Esophagus (tissue), 2 donors: ENCODE results near the gene WDHD1. TPM values are rescaled to one million over a fixed set of nuclear protein-coding genes. Genes with fewer than 3 reads are reported as not detected.
"Not testable (repeated sequence)": the region's sequence is repeated elsewhere in the genome, so short reads cannot be mapped to it uniquely, and the experiment has no call there.

Experiments
- H3K27ac ChIP-seq, 2 donors: one replicate each; pipeline ENCODE4 v1.5.1; 2013; ENCODE audit warnings: low read depth in 2 of 2, mild to moderate bottlenecking in 2 of 2, inconsistent platforms in 1 of 2, low read length in 1 of 2, moderate library complexity in 1 of 2
- H3K27me3 ChIP-seq, 2 donors: one replicate each; pipeline ENCODE4 v1.6.1; 2013; ENCODE audit warnings: low read length in 2 of 2, control low read depth in 1 of 2, mild to moderate bottlenecking in 1 of 2; ENCODE audit not compliant: insufficient read depth in 2 of 2, control insufficient read depth in 1 of 2
- H3K36me3 ChIP-seq, 2 donors: one replicate each; pipeline ENCODE4 v1.6.1; 2013; ENCODE audit warnings: low read length in 1 of 2; ENCODE audit not compliant: control insufficient read depth in 2 of 2, insufficient read depth in 2 of 2
- H3K4me1 ChIP-seq, 2 donors: one replicate each; pipeline ENCODE4 v1.6.1; 2013; ENCODE audit warnings: low read length in 1 of 2; ENCODE audit not compliant: control insufficient read depth in 2 of 2, insufficient read depth in 2 of 2
- H3K4me3 ChIP-seq, 2 donors: one replicate each; pipeline ENCODE4 v1.5.1; 2013; ENCODE audit warnings: low read length in 2 of 2, mild to moderate bottlenecking in 2 of 2, low read depth in 1 of 2, moderate library complexity in 1 of 2
- H3K9me3 ChIP-seq, 2 donors: one replicate each; pipeline ENCODE4 v1.6.1; 2013; ENCODE audit warnings: mild to moderate bottlenecking in 2 of 2, low read depth in 1 of 2, low read length in 1 of 2, moderate library complexity in 1 of 2; ENCODE audit not compliant: control insufficient read depth in 2 of 2, insufficient read depth in 1 of 2
- WGBS, 2 donors: extraction: QIAGEN DNeasy Blood & Tissue Kit; methylation state at CpG; one replicate each; pipeline ENCODE4 v1.1.7; 2013; 5-methylcytosine and 5-hydroxymethylcytosine counted together
- polyA plus RNA-seq, 2 donors: library from polyadenylated mRNA; stranded (reverse); fragments of 200-250 nt; gene quantifications; one replicate each; pipeline ENCODE4 v1.2.3, GENCODE V29; 2013
- donor health status: healthy with polysubstance abuse.
- donor health status: Bipolar disorder and iron deficiency.

Gene WDHD1
- polyA plus RNA-seq, 2 donors = 2.2 to 2.5 TPM

DNA sequence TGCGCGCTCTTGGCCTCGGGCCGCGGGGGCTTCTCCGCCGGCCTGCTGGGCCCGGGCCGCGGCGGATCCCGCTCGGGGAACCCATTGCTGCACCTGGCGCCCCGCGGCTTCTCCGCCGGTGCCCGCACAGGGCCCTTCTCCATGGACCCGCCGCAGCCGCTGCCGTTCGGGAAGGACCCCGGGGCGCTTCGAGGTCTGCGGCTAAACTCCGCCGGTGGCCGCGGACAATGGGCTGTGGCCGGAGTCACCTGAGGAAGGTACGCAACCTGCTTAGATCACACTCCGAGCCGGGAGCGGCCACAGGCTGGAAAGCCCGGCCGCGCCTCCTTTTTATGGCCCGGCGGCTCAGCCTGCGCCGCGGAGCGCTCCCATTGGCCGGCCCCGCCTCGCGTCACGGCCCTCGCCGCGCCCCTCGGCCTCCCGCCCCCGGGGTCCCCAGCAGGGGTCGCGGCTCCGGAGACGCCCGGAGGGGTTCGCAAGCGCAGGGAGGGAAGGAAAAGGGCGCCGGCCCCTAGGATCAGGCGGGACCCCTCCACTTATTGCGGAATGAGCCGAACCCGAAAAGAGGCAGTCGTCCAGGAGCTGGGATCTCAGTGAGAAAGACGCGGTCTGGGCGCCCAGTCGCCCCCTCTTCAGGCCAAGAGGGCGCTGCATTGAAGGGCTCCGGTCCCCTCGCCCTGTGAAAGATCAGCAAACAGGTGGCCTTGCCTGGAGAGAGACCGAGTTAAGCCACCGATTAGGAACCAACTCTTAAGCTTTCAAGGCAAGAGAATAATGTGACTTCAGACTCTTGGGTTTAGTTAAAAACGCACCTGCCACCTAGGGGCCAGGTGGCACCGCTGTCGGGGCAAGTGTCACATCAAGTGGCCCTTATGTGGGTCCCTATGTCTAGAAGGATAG is 124.1 kb downstream of the WDHD1 start, which contains the start of gene GCH1:
TSS of gene GCH1 (minus strand) at position 306 of the 900 bp plus-strand sequence. CDS start at position 143, 163 bp downstream.
- Histone ChIP-seq H3K27ac (peak within 1 kb of the TSS; percentile 88 to 91), H3K36me3 (no peaks in the 10 kb centered on the region), H3K4me3 (peak within 1 kb of the TSS; percentile 92 to 93), H3K9me3 (no peaks in the 10 kb centered on the region), H3K4me1 (no peaks in the 10 kb centered on the region), H3K27me3 (no peaks in the 10 kb centered on the region)
- 1% methylated on average over 59 to 83 of the region's 83 CpGs for WGBS, 2 donors

DNA sequence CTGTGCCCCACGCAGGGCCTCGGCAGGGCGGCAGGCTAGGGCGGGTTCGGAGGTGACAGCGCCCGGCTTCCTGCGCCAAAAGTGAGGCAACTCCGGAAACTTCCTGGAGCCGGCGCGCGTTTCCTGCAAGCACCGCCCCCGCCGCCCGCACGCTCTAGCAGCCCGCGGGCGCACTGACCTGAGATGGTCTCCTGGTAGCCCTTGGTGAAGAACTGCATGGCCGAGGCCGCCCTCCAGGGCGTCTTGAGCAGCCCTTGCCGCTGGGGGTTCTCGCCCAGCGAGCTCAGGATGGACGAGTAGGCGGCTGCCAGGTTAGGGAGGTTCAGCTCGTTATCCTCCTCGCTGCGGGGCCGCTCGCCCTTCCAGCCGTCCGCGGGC is 124.8 kb downstream of the WDHD1 start:
- 0 to 1% methylated on average over 34 to 37 of the region's 37 CpGs for WGBS, 2 donors
- H3K27ac ChIP-seq = peak overlapping the region; percentile 88 to 91
- H3K4me3 ChIP-seq = peak overlapping the region; percentile 92 to 93
- H3K9me3 ChIP-seq = no peaks in the 10 kb centered on the region
- H3K27me3 ChIP-seq = no peaks in the 10 kb centered on the region
- H3K36me3 ChIP-seq = no peaks in the 10 kb centered on the region
- H3K4me1 ChIP-seq = no peaks in the 10 kb centered on the region

GRCh38 chr14:54901380-54902142 is 125.3 kb downstream of the WDHD1 start:
- WGBS, 2 donors = 1% methylated on average over 42 of the region's 42 CpGs
- H3K4me1 ChIP-seq = no peaks in the 10 kb centered on the region

DNA sequence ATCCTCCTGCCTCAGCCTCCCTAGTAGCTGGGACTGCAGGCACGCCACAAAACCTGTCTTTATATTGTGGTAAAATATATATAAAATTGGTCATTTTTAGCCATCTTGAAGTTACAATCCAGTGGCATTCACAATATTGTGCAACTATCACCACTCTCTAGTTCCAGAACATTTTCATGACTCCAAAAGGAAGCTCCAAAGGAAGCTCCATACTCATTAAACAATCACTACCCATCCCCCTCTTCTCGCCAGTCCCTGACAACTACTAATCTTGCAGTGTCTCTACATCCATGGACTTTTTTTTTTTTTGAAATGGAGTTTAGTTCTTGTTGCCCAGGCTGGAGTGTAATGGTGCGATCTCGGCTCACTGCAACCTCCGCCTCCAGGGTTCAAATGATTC is 127.3 kb downstream of the WDHD1 start:
- Histone ChIP-seq H3K4me1 (no peaks in the 10 kb centered on the region), H3K4me3 (no peak overlapping the region), H3K27ac (no peak overlapping the region), H3K36me3 (no peaks in the 10 kb centered on the region), H3K27me3 (no peaks in the 10 kb centered on the region), H3K9me3 (no peaks in the 10 kb centered on the region)
- WGBS, 2 donors = 94 to 96% methylated on average over 5 of the region's 5 CpGs

More at GRCh38 chr14:54901380-54902142, 125.3 kb downstream of the WDHD1 start:
- Histone ChIP-seq H3K27me3 (no peaks in the 10 kb centered on the region), H3K9me3 (no peaks in the 10 kb centered on the region), H3K27ac (peak overlapping the region; percentile 88 to 91), H3K4me3 (peak overlapping the region; percentile 92 to 93), H3K36me3 (no peaks in the 10 kb centered on the region)

DNA sequence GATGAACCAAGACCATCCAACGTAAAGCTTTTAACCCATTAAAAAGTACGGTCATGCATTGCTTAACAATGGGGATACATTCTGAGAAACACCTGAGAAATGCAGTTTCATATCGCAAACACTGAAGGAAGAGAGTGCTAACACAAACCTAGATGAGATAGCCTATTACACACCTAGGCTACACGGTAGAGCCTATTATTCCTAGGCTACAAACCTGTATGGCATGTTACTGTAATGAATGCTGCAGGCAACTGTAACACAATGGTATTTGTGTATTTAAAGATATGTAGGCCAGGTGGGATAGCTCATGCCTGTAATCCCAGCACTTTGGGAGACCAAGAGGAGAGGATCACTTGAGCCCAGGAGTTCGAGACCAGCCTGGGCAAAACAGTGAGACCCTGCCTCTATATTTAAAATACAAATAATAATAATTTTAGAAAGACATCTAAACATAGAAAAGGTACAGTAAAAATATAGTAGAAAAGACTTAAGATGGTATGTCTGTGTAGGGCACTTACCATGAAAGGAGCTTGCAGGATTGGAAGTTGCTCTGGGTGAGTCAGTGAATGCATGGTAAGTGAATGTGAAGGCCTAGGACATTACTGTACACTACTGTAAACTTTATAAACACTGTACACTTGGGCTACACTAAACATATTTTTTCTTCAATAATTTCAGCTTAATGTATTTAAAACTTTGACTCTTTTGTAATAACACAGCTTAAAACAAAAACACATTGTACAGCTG is 128.9 kb downstream of the WDHD1 start:
- H3K4me3 ChIP-seq, H3K36me3 ChIP-seq, H3K4me1 ChIP-seq, H3K9me3 ChIP-seq, H3K27ac ChIP-seq, H3K27me3 ChIP-seq: not testable (repeated sequence)
- 83 to 90% methylated on average over 5 of the region's 5 CpGs for WGBS, 2 donors

DNA sequence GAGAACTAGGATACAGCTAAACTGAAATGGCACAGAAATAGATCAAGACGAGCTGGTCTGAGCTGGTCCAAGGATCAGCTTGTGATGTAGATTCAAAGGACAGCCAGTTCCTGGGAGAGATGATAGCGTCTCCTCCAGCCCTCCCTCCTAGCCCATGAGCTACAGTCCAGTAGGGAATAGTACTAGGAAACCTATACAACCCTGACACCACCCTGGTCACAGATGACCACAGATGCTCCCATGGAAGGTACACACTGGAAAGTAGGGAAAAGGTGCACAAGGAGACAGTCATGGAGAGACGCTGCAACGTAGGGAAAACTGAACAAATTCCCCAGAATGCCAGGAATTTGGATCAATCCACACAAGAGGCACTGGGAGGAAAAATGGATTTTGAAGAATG is 131.2 kb downstream of the WDHD1 start:
- Histone ChIP-seq H3K9me3 (no peaks in the 10 kb centered on the region), H3K27ac (no peak overlapping the region), H3K4me3 (no peak overlapping the region), H3K27me3 (no peaks in the 10 kb centered on the region), H3K4me1 (no peaks in the 10 kb centered on the region), H3K36me3 (no peaks in the 10 kb centered on the region)
- WGBS, 2 donors = 90 to 92% methylated on average over 4 of the region's 4 CpGs

GRCh38 chr14:54894995-54895394 is 131.9 kb downstream of the WDHD1 start:
- 67 to 78% methylated on average over 3 of the region's 3 CpGs for WGBS, 2 donors
- Histone ChIP-seq H3K36me3 (no peaks in the 10 kb centered on the region), H3K4me3 (no peak overlapping the region), H3K27ac (no peak overlapping the region), H3K27me3 (no peaks in the 10 kb centered on the region), H3K4me1 (no peaks in the 10 kb centered on the region), H3K9me3 (no peaks in the 10 kb centered on the region)

DNA sequence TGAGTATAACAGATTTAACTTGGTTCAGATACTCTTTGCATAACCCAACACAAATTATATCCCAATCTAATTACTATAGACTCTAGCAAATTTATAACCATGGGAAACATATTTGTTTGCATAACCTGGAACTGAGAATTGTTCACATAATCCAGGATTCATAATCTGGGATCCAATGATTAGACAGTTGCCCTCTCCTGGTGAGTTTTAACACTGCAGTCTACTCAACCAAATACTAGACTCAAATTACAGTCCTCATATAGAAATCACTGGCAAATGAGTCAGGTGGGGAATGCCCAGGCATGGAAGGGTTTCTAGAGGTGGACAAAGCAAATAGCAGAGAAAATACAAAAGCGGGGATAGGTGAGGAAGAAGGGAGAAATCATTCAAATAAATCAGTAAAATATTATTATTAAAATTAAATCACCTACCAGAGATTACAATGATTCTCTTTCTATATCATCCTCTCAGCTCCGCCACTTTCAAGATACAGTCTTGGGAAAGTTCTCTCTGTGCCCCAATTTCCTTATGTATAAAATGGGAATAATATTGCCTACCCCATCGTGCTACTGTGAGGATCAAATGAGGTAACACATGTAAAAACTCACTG is 133.6 kb downstream of the WDHD1 start:
- Histone ChIP-seq H3K27me3 (no peaks in the 10 kb centered on the region), H3K36me3 (no peaks in the 10 kb centered on the region), H3K4me3 (no peak overlapping the region), H3K9me3 (no peaks in the 10 kb centered on the region), H3K4me1 (no peaks in the 10 kb centered on the region), H3K27ac (no peak overlapping the region)
- 68 to 76% methylated on average over 3 of the region's 3 CpGs for WGBS, 2 donors
